GM23248 (cell line): ENCODE measurements around the gene CORO7.

ENCODE experiments used
- EZH2 ChIP-seq: fragments of 200-600 bp; sonication (generic); IDR thresholded peaks from 2 replicates; pipeline ENCODE4 v1.6.1; 2018; ENCODE audit warnings: antibody characterized with exemption, mild to moderate bottlenecking; ENCODE audit not compliant: insufficient read depth, poor library complexity, severe bottlenecking
- EZH2phosphoT487 ChIP-seq: fragments of 200-600 bp; sonication (generic); IDR thresholded peaks from 2 replicates; pipeline ENCODE4 v1.6.1; 2018; ENCODE audit warnings: antibody characterized with exemption, moderate library complexity, mild to moderate bottlenecking, low read depth; ENCODE audit not compliant: insufficient read depth

DNA sequence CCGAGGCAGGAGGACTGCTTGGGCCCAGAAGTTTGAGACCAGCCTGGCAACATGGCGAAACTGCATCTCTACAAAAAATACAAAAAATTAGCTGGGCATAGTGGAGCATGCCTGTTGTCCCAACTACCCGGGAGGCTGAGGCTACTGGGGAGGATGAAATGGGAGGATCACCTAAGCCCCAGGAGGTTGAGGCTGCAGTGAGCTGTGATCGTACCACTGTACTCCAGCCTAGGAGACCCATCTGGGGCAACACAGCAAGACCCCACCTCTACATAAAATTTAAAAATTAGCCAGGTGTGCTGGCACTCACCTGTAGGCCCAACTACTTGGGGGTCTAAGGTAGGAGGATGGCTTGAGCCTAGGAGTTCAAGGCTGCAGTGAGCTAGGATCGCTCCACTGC lies 67.1 kb downstream of the CORO7 start:
- no peak for TF ChIP-seq EZH2phosphoT487
- TF ChIP-seq EZH2: no peak
